Left forelimb (tissue), 1 donor: ENCODE results near the gene ACOT12.
"Not testable (repeated sequence)": the region's sequence is repeated elsewhere in the genome, so short reads cannot be mapped to it uniquely, and the experiment has no call there.

Experiments used
- DNase-seq: peaks from one replicate; pipeline ENCODE4 v3.0.0-alpha.2; 2018; ENCODE audit warnings: low spot score

ACOT12 gene

DNA sequence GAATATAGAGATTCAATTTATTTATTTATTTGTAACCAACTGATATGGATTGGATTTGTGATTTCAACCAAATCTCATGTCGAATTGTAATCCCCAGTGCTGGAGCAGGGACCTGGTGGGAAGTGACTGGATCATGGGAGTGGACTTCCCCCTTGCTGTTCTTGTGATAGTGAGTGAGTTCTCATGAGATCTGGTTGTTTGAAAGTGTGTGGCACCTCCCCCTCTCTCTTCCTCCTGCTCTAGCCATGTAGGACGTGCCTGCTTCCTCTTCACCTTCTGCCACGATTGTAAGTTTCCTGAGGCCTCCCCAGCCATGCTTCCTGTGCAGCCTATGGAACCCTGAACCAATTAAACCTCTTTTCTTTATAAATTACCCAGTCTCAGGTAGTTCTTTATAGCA is 55.7 kb downstream of the ACOT12 start:
- DNase-seq, result not testable (repeated sequence)

GRCh38 chr5:81337803-81338202 is 56.1 kb downstream of the ACOT12 start:
- no peak for DNase-seq

DNA sequence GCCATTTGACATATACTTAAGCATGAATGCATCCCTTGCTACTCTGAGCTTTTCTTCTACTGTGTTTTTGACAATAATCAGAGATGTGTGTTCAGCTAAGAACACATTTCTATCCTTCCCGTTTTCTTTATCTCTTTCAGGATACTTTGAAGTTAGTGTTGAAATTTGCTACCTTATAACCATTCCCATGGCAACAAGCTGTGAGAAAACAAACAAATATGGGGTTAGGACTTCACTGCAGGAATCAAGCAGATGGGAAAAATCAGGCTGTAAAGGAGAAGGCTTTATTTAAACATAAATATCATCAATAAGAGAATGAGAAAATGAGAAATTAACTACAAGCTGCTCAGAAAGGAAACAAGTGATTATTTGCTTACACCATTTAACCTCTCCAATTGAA is 57.4 kb downstream of the ACOT12 start:
- no peak for DNase-seq

DNA sequence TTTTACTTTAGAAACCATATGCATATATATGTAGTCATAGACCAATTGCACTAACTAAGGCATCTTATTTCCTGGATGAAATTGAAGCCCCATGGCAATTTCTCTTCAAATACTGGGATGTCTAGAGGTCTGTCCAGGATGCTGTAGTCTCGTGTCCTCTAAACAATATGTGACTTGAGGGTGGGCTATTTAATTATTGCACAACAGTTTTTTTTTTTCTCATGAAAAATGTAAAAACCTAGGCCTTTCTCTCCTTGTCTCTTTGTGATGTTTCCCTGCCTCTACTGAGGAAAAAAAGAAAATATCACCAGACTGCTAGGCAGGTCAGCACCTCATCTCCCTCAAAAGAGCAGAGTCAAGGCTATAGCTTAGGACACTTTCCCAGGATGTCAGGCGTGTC is 58.0 kb downstream of the ACOT12 start:
- DNase-seq, result no peak

DNA sequence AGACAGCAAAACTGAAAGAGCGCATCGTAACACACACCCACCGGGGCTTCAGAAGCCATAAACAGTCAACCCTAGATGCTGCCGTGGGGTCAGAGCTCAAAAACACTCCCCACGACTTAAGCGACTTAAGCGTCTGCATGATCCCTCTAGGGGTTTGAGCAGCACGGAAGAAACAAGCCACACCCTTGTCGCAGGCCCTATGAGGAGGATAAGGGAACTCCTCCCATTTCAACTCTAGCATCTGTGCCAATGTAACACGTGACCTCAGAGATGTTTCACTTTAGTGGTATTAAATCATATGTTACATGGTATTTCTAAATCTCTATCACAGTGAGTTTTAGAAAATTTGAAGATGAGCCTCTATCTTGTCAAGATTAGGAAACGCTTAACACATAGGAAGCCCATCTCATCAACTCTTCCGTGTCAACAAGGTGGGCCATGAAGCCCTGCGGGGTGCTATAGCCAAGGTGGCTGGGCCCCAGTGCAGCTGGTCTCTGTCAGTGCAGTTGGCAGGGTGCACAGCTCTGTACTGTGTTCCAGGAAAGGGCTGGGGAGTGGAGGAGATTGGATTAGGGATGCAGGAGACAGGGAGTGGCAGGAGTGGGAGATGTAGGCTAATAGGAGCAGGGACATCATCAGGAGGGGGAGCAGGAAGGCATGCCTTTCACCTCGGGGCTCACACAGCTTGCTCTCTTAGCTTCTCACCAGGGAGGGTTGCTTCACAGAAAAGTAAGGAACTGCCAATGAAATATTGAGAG is 59.5 kb downstream of the ACOT12 start:
- DNase-seq, result no peak

DNA sequence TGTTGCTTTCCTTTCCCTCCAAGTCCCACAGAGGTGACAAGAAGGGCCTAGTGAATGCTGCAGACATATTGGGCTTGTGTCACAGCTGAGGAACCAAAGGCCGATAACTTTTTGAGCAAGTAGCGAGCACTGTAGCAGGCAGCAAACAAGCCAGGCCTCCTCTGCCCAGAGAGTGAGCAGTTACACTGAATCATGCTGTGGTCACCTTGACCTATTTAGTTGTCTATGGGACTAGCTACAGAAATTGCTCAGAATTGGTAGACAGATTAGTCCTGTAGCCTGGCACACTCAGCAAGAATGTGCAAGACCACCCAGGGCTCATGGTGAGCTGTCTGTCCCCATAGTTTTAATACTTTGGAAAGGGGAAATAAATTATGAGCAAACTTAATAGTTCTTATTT is 67.4 kb downstream of the ACOT12 start:
- no peak for DNase-seq

DNA sequence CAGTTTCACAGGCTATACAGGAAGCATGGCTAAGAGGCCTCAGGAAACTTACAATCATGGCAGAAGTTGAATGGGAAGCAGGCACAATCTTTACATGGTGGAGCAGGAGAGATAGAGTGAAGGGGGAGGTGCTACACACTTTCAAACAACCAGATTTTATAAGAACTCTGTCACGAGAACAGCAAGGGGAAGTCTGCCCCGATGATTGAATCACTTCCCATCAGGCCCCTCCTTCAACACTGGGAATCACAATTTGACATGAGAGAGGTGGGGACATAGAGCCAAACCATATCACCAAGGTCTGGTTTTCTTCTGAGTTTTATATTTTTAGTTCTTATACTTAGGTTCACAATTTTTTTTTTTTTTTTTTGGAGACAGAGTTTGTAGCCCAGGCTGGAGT is 76.4 kb downstream of the ACOT12 start:
- no peak for DNase-seq

DNA sequence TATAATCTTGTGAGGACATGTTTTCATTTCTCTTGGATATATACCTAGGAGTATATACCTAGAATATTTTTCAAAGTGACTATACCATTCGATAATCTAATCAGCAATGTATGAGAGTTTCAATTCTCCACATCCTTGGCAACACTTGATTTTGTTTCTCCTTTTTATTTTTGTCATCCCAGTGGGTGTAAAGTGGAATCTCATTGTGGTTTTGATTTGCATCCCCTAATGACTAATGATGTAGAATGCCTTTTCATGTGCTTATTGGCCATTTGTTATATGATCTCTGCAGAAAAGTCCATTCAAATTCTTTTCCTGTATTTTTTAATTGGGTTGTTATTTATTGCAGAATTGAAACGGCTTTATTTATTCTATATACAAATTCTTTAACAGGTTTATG is 77.4 kb downstream of the ACOT12 start:
- DNase-seq, result no peak

- no peak for DNase-seq
Measured at GRCh38 chr5:81315830-81316229, 78.1 kb downstream of the ACOT12 start.

GRCh38 chr5:81315336-81315735 is 78.6 kb downstream of the ACOT12 start:
- DNase-seq, result no peak

DNA sequence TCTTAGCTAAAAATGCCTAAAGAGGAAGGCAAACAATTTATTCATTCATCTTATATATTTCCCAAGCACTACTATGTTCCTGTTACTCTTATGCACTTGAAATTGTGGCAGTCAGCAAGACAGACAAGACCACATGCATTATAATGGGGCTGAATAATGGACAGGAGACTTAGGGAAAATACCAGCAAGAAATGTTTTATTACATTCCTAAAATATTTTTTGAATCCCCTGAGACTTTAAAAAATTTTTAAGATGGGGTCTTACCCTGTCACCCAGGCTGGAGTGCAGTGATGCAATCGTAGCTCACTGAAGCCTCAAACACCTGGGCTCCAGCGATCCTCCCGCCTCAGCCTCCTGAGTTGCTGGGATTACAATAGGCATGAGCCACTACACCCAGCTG is 79.4 kb downstream of the ACOT12 start:
- no peak for DNase-seq

DNA sequence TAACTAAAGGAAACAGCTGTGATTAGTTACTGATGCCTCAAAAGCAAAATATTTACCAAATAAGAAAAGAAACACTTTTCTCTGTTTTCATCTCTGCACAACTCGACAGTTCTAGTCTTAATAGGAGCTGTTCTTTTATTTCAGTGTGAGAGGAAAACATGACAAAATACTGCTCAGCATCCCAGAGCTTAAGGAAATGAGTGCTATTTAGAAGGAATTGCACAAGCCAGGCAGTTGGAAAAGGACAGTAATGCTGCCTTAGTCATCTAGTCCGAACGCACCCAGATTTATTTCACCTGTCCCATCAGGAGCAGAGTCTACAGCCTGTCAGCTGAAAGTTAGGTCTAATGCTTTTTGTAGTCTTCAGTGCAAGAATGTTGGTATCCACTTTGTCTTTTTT is 80.2 kb downstream of the ACOT12 start:
- no peak for DNase-seq

GRCh38 chr5:81313278-81313677 is 80.7 kb downstream of the ACOT12 start:
- no peak for DNase-seq

- DNase-seq, result no peak
Measured at GRCh38 chr5:81310402-81311063, 83.4 kb downstream of the ACOT12 start.

- no peak for DNase-seq
Measured at GRCh38 chr5:81308836-81309235, 85.1 kb downstream of the ACOT12 start.

DNA sequence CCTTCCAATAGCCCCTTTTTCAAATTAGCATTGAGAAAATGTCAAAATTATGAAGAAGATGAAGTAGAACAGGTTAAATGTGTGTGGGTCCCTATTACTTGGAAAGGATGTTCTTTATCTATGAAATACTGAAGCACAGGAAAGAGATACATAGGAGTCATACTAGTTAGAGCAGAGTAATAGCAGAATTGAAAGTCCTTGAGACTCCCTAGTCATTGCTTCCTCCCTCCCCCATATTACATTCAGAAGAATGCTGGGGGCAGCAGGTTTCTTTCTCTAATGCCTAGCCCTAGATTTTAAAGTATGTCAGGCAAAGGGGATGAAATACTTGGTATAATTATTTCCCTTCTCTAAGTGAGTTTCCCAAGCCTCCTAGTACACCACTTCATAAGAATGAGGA is 88.1 kb downstream of the ACOT12 start:
- no peak for DNase-seq

DNA sequence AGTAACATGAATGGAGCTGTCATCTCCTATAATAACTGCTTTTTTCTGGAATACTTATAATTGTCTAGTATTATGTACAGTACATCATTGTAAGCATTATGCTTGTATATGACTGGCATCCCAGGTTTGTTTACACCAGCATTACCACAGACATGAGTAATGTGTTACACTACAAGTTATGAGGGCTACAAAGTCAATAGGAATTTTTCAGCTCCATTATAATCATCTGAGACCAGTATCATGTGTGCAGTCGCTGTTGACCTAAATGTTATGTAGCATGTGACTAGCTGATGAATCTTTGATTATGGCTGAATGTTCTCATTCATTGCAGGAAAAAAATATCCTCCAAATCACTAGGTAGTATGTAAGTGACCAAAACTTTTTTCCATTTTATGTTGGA is 90.4 kb downstream of the ACOT12 start:
- DNase-seq, result no peak

DNA sequence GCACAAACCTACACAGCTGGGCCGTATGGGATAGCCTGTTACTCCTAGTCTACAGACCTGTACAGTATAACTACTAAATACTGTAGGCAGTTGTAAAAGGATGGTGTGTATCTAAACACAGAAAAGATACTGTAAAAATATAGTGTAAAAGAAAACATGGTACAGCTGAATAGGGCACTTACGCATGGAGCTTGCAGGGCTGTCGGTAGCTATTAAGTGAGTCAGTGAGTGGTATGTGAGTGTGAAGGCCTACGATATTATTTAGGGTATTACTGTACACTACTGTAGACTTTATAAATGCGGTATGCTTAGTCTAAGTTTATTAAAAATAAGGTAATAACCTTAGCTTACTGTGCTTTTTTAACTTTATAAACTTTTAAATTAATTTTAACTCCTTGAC is 91.3 kb downstream of the ACOT12 start:
- no peak for DNase-seq

DNA sequence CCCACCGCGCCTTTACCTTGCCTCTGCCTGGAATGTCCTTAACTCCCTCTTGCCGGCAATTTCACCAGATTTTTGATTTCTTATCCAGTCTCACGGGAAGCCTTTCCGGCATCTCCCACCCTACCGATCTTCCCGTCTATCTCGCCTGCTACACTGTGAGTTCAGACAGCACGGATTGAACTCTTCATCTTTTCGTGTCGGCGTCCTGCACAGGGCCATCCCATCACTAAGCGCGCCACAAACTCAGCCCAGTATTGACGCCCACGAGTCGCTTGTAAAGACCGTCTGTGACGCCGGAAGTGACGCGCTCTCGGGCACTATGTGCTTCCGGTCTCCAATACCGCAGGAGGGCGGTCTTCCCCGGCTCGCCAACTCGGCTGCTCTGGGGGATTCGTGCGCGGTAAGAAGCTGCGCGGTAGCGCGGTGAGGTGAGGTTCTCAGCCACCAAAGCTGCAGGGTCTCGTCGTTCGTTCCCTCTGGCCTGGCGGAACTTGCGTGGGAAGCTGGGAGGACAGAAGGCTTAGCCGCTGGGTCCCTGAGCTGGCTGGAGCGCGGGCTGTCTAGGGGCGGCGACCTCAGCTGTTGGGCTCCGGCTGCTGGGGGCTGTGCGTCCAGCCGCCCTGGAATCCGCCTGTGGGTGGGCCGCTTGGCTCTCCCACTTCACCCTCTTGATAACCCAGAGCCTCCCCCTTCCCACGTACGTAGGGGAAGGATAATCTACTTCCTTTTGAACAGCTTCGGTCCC is 92.5 kb downstream of the ACOT12 start, which contains the start of gene ZCCHC9:
ZCCHC9 (plus strand) TSS at position 317 of the 745 bp plus-strand sequence. CDS start 3,171 bp downstream, outside the sequence.
- DNase-seq, result peak; percentile 96

- no peak for DNase-seq
Measured at GRCh38 chr5:81300921-81301270, 93.0 kb downstream of the ACOT12 start.

- no peak for DNase-seq
Measured at GRCh38 chr5:81297531-81297930, 96.4 kb downstream of the ACOT12 start.

DNA sequence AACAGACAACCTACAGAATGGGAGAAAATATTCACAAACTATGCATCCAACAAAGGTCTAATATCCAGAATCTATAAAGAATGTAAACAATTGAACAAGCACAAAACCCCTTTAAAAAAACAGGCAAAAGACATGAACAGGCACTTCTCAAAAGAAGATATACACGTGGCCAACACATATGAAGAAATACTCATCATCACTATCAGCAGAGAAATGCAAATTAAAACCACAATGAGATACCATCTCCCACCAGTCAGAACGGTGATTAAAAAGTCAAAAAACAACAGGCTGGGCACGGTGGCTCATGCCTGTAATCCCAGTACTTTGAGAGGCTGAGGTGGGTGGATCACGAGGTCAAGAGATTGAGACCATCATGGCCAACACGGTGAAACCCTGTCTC is 99.9 kb downstream of the ACOT12 start:
- DNase-seq, result not testable (repeated sequence)

GRCh38 chr5:81292130-81292529 is 101.8 kb downstream of the ACOT12 start:
- DNase-seq, result no peak
